ENCODE data around the gene PCP2. TPM values are rescaled to one million over a fixed set of nuclear protein-coding genes. Genes with fewer than 3 reads are reported as not detected.

Gene PCP2
- total RNA-seq, 8 experiments from 2014 or later: 0.16 to 1.2 (median 0.32) TPM; not detected in 5

DNA sequence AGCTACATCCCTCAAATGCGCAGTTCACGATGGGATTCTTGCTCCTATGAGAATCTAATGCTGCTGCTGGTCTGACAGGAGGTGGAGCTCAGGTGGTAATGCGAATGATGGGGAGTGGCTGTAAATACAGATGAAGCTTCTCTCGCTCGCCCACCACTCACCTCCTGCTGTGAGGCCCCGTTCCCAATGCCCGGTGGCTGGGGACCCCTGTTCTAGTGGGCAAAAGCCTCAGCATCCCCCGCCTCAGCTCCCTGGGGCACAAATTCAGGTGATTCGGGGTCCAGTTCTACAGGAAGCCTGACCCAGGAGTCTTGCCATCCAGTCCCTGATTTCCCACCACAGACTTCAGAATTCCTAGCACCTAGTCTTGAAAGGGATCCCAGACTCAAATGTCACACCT is 39.0 kb upstream of the PCP2 start:
- in situ Hi-C loops (cut with MboI; ENCODE audit: low pct_unique_long_range_greater_than_20kb in 2 of 9, low sequenced_read_pairs in 9 of 9, unreplicated experiment in 9 of 9): loop anchor here in 1 of 9 experiments (25.0 kb wide), 1 partner anchor 110 kb away; no protein-coding TSS in a partner anchor
- Histone ChIP-seq H3K27ac (no peak overlapping the region), H3K4me3 (no peak overlapping the region), H3K4me1 (replicated peaks in 1 of 2) (no peaks in the 10 kb centered on the region)
- 0 to 47% (median 8%) methylated on average over 2 to 6 of the region's 9 CpGs; no CpG with 5 or more reads in 4 of the 10 experiments for WGBS, 10 experiments
- ATAC-seq (replicated peaks in 6 of 8): no peak

GRCh38 chr19:7670790-7671189 is 37.3 kb upstream of the PCP2 start:
- 0 to 24% methylated on average over 1 to 2 of the region's 9 CpGs; no CpG with 5 or more reads in 8 of the 10 experiments for WGBS, 10 experiments
- no peaks in the 10 kb centered on the region for H3K4me1 ChIP-seq (replicated peaks in 1 of 2)
- H3K27ac ChIP-seq: no peak overlapping the region
- no peak overlapping the region for H3K4me3 ChIP-seq
- in situ Hi-C loops (cut with MboI; ENCODE audit: low pct_unique_long_range_greater_than_20kb in 2 of 9, low sequenced_read_pairs in 9 of 9, unreplicated experiment in 9 of 9): loop anchor here in 1 of 9 experiments (25.0 kb wide), 1 partner anchor 108 kb away; no protein-coding TSS in a partner anchor
- no peak for ATAC-seq (replicated peaks in 6 of 8)

DNA sequence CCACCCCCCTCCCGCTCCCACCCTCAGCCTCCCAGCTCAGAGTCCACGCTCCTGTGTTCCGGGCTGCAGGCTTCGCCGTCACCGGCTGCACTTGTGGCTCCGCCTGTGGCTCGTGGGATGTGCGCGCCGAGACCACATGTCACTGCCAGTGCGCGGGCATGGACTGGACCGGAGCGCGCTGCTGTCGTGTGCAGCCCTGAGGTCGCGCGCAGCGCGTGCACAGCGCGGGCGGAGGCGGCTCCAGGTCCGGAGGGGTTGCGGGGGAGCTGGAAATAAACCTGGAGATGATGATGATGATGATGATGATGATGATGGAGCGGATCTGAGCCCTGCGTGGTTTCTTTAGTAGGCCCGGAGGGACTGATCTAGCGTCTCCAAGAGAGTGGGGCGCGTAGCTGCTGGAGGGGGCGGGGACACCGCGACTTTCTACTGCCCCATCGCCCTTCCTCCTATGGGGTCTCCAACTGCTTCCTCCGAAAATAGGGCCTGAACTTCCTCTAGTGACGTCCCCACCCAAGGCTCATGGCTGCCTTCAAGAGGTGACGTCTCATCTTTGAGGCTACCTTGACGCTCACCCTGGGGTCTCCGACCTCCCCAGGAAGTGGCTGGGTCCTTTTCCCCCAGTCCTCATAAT is 36.7 kb upstream of the PCP2 start:
- H3K4me1 ChIP-seq (replicated peaks in 1 of 2): no peaks in the 10 kb centered on the region
- no peak overlapping the region for H3K27ac ChIP-seq
- peak overlapping the region; percentile 6 to 30 (median 28) for H3K4me3 ChIP-seq
- ATAC-seq (replicated peaks in 6 of 8): peak; percentile 13 to 92 (median 88)
- WGBS, 10 experiments: 0 to 10% (median 0%) methylated on average over 1 to 8 of the region's 43 CpGs; no CpG with 5 or more reads in 5 of the 10 experiments
- in situ Hi-C loops (cut with MboI; ENCODE audit: low pct_unique_long_range_greater_than_20kb in 2 of 9, low sequenced_read_pairs in 9 of 9, unreplicated experiment in 9 of 9): loop anchor here in 1 of 9 experiments (25.0 kb wide), 1 partner anchor 108 kb away; no protein-coding TSS in a partner anchor

GRCh38 chr19:7669641-7670040 is 36.1 kb upstream of the PCP2 start:
- 53% methylated on average over 2 of the region's 9 CpGs; no CpG with 5 or more reads in 9 of the 10 experiments for WGBS, 10 experiments
- H3K4me3 ChIP-seq: peak overlapping the region in 3 of 5 donors; percentile 9 to 30 (median 29)

GRCh38 chr19:7668842-7669241 is 35.3 kb upstream of the PCP2 start, which contains the start of gene RETN:
Gene RETN, plus strand, starts transcription at chr19:7669049. Its CDS starts 278 bp downstream, at chr19:7669327.
- Histone ChIP-seq H3K4me3 (peak within 1 kb of the TSS in 3 of 5 donors; percentile 9 to 30 (median 29)), H3K4me1 (replicated peaks in 1 of 2) (no peaks in the 10 kb centered on the region), H3K27ac (no peak within 1 kb of the TSS)
- 0 to 86% (median 49%) methylated on average over 1 to 4 of the region's 9 CpGs; no CpG with 5 or more reads in 6 of the 10 experiments for WGBS, 10 experiments
- in situ Hi-C loops (cut with MboI; ENCODE audit: low pct_unique_long_range_greater_than_20kb in 2 of 9, low sequenced_read_pairs in 9 of 9, unreplicated experiment in 9 of 9): loop anchor here in 1 of 9 experiments (25.0 kb wide), 1 partner anchor 107 kb away; no protein-coding TSS in a partner anchor
- ATAC-seq (replicated peaks in 6 of 8): no peak

More at GRCh38 chr19:7669641-7670040, 36.1 kb upstream of the PCP2 start:
- in situ Hi-C loops (cut with MboI; ENCODE audit: low pct_unique_long_range_greater_than_20kb in 2 of 9, low sequenced_read_pairs in 9 of 9, unreplicated experiment in 9 of 9): loop anchor here in 1 of 9 experiments (25.0 kb wide), 1 partner anchor 107 kb away; no protein-coding TSS in a partner anchor
- H3K4me1 ChIP-seq (replicated peaks in 1 of 2): no peaks in the 10 kb centered on the region
- H3K27ac ChIP-seq: no peak overlapping the region
- peak in 5 of 8 experiments; percentile 23 to 49 (median 46) for ATAC-seq (replicated peaks in 6 of 8)

DNA sequence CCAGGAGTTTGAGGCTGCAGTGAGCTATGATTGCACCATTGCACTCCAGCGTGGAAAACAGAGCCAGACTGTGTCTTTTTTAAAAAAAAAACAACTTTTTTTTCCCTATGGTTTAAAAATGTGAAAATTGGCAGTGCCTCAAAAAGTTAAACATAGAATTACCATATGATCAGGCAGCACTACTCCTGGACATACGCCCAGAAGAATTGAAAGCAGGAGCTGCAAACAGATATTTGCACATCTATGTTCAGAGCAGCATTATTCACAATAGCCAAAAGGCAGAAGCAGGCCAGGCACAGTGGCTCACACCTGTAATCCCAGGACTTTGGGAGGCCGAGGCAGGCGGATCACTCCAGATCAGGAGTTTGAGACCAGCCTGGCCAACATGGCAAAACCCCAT is 31.6 kb upstream of the PCP2 start:
- WGBS, 10 experiments: 0 to 100% (median 66%) methylated on average over 1 to 4 of the region's 4 CpGs
- peak in 3 of 8 experiments; percentile 97 to 99 (median 97) for ATAC-seq (replicated peaks in 6 of 8)
- Histone ChIP-seq H3K27ac (no peak overlapping the region), H3K4me3 (no peak overlapping the region), H3K4me1 (replicated peaks in 1 of 2) (no peaks in the 10 kb centered on the region)
- in situ Hi-C loops (cut with MboI; ENCODE audit: low pct_unique_long_range_greater_than_20kb in 2 of 9, low sequenced_read_pairs in 9 of 9, unreplicated experiment in 9 of 9): loop anchor here in 1 of 9 experiments (25.0 kb wide), 1 partner anchor 103 kb away; no protein-coding TSS in a partner anchor

- H3K4me1 ChIP-seq (replicated peaks in 1 of 2): no peaks in the 10 kb centered on the region
- in situ Hi-C loops (cut with MboI; ENCODE audit: low pct_unique_long_range_greater_than_20kb in 2 of 9, low sequenced_read_pairs in 9 of 9, unreplicated experiment in 9 of 9): loop anchor here in 1 of 9 experiments (25.0 kb wide), 1 partner anchor 101 kb away; no protein-coding TSS in a partner anchor
- H3K4me3 ChIP-seq: no peak overlapping the region
- ATAC-seq (replicated peaks in 6 of 8): no peak
- 4 to 79% (median 30%) methylated on average over 1 to 5 of the region's 7 CpGs; no CpG with 5 or more reads in 2 of the 10 experiments for WGBS, 10 experiments
- no peak overlapping the region for H3K27ac ChIP-seq
Measured at GRCh38 chr19:7663706-7664105, 30.2 kb upstream of the PCP2 start.

GRCh38 chr19:7662657-7663056 is 29.1 kb upstream of the PCP2 start:
- WGBS, 10 experiments: 0 to 92% (median 69%) methylated on average over 1 to 13 of the region's 14 CpGs
- ATAC-seq (replicated peaks in 6 of 8): no peak
- Histone ChIP-seq H3K27ac (no peak overlapping the region), H3K4me3 (no peak overlapping the region), H3K4me1 (replicated peaks in 1 of 2) (no peaks in the 10 kb centered on the region)
- in situ Hi-C loops (cut with MboI; ENCODE audit: low pct_unique_long_range_greater_than_20kb in 2 of 9, low sequenced_read_pairs in 9 of 9, unreplicated experiment in 9 of 9): loop anchor here in 1 of 9 experiments (25.0 kb wide), 1 partner anchor 100 kb away; no protein-coding TSS in a partner anchor

- ATAC-seq (replicated peaks in 6 of 8): no peak
- in situ Hi-C loops (cut with MboI; ENCODE audit: low pct_unique_long_range_greater_than_20kb in 2 of 9, low sequenced_read_pairs in 9 of 9, unreplicated experiment in 9 of 9): loop anchor here in 1 of 9 experiments (25.0 kb wide), 1 partner anchor 100 kb away; no protein-coding TSS in a partner anchor
- WGBS, 10 experiments: 13 to 91% (median 44%) methylated on average over 2 to 7 of the region's 8 CpGs; no CpG with 5 or more reads in 2 of the 10 experiments
- H3K27ac ChIP-seq: no peak overlapping the region
- H3K4me1 ChIP-seq (replicated peaks in 1 of 2): no peaks in the 10 kb centered on the region
- H3K4me3 ChIP-seq: no peak overlapping the region
Measured at GRCh38 chr19:7661744-7662538, 28.4 kb upstream of the PCP2 start.

GRCh38 chr19:7658219-7658686 is 24.7 kb upstream of the PCP2 start:
- WGBS, 10 experiments: 6 to 50% (median 22%) methylated on average over 1 to 5 of the region's 9 CpGs; no CpG with 5 or more reads in 2 of the 10 experiments
- in situ Hi-C loops (cut with MboI; ENCODE audit: low pct_unique_long_range_greater_than_20kb in 2 of 9, low sequenced_read_pairs in 9 of 9, unreplicated experiment in 9 of 9): loop anchor here in 1 of 9 experiments (25.0 kb wide), 1 partner anchor 96 kb away; no protein-coding TSS in a partner anchor
- Histone ChIP-seq H3K4me1 (replicated peaks in 1 of 2) (no peaks in the 10 kb centered on the region), H3K4me3 (no peak overlapping the region), H3K27ac (no peak overlapping the region)
- ATAC-seq (replicated peaks in 6 of 8): peak in 4 of 8 experiments; percentile 35 to 51 (median 38)

DNA sequence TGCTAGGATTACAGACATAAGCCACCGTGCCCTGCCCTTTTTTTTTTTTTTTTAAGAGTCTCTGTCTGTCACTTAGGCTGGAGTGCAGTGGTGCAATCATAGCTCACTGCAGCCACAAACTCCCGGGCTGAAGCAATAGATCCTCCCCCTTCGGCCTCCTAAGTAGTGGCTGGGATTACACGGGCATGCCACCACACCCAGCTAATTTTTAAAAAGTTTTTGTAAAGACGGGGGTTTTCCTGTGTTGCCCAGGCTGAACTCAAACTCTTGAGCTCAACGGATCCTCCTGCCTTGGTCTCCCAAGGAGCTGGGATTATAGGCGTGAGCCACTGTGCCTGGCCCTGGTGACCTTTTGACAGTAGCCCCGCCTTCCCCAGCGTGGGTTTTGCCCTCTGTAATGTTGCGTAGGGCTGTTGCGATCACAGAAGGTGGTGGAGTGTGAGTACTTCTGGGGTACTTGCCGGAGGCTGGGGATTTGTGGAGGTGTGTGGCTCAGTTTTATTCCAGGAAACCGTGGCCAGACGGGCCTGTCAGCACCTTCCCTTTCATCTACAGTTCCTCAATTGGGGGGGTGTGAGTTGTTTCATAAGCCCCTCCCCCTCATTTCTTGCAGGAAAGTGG is 23.7 kb upstream of the PCP2 start:
- in situ Hi-C loops (cut with MboI; ENCODE audit: low pct_unique_long_range_greater_than_20kb in 2 of 9, low sequenced_read_pairs in 9 of 9, unreplicated experiment in 9 of 9): loop anchor here in 1 of 9 experiments (25.0 kb wide), 1 partner anchor 95 kb away; no protein-coding TSS in a partner anchor
- H3K4me1 ChIP-seq (replicated peaks in 1 of 2): no peaks in the 10 kb centered on the region

DNA sequence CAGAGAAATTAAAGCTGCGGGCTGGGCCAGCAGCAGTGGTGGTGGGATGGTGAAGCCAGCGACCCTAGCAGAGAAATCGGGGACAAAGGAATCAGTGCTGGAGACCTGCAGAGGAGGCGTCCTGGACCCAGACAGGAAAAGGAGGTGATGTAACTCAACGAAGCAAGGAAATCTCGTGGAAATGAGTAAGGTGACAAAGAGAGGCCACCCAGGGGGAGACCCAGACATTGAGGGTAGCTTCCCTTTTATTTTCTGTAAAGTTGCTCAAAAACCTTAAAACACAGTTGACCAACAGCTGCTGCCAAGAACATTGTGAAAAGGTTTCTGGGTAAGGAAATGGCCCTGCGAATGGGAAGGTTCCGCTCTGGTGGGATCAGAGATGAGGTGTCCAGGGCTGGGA is 22.1 kb upstream of the PCP2 start:
- no peak for ATAC-seq (replicated peaks in 6 of 8)
- 0 to 100% (median 60%) methylated on average over 1 to 7 of the region's 8 CpGs; no CpG with 5 or more reads in 2 of the 10 experiments for WGBS, 10 experiments
- H3K27ac ChIP-seq: no peak overlapping the region
- in situ Hi-C loops (cut with MboI; ENCODE audit: low pct_unique_long_range_greater_than_20kb in 2 of 9, low sequenced_read_pairs in 9 of 9, unreplicated experiment in 9 of 9): loop anchor here in 1 of 9 experiments (25.0 kb wide), 1 partner anchor 93 kb away; no protein-coding TSS in a partner anchor
- no peaks in the 10 kb centered on the region for H3K4me1 ChIP-seq (replicated peaks in 1 of 2)
- H3K4me3 ChIP-seq: no peak overlapping the region

More for the DNA sequence above, 23.7 kb upstream of the PCP2 start:
- Histone ChIP-seq H3K4me3 (no peak overlapping the region), H3K27ac (no peak overlapping the region)
- peak in 1 of 8 experiments; percentile 46 for ATAC-seq (replicated peaks in 6 of 8)
- WGBS, 10 experiments: 30 to 90% (median 60%) methylated on average over 2 to 7 of the region's 14 CpGs; no CpG with 5 or more reads in 1 of the 10 experiments

Measured in motor neuron (in vitro differentiated cells).